Upper lobe of left lung (tissue), 6 donors: ENCODE measurements around the gene ZNF787. TPM values are rescaled to one million over a fixed set of nuclear protein-coding genes. Genes with fewer than 3 reads are reported as not detected.
A peak's percentile ranks its signal among the peaks of the same experiment; 100 is the strongest.

ENCODE experiments used
- ATAC-seq, 2 donors: fragments of 200-7000 bp; cut with Tn5 transposase; one replicate each; pipeline ENCODE4 v1.9.1; 2022; ENCODE audit warnings: mild to moderate bottlenecking in 2 of 2, moderate library complexity in 2 of 2; ENCODE audit not compliant: low FRiP score in 2 of 2
- DNase-seq, 2 donors: peaks; one replicate each; pipeline ENCODE4 v3.0.0-alpha.2; 2019 to 2020
- H3K27ac ChIP-seq, 4 donors: fragments of 200-600 bp; sonication (generic); one replicate each; pipeline ENCODE4 v1.5.1; 2016 to 2019
- H3K27me3 ChIP-seq, 4 donors: fragments of 200-600 bp; sonication (generic); one replicate each; pipeline ENCODE4 v1.5.1; 2017 to 2019
- H3K36me3 ChIP-seq, 4 donors: fragments of 200-600 bp; sonication (generic); one replicate each; pipeline ENCODE4 v1.5.1; 2016 to 2019
- H3K4me1 ChIP-seq, 4 donors: fragments of 200-600 bp; sonication (generic); one replicate each; pipeline ENCODE4 v1.5.1; 2018 to 2019
- H3K4me3 ChIP-seq, 4 donors: fragments of 200-600 bp; sonication (generic); one replicate each; pipeline ENCODE4 v1.5.1; 2017 to 2019; ENCODE audit warnings: mild to moderate bottlenecking in 2 of 4, moderate library complexity in 1 of 4
- H3K9me3 ChIP-seq, 4 donors: fragments of 200-600 bp; sonication (generic); one replicate each; pipeline ENCODE4 v1.5.1; 2018 to 2019
- CTCF ChIP-seq, 6 experiments: fragments of 450-650 bp in 4 of 6; fragments of 200-600 bp in 2 of 6; sonication (generic) in 2 of 6; IDR thresholded peaks; one replicate each; pipeline ENCODE4 v1.5.1; 2016 to 2019; ENCODE audit warnings: antibody characterized with exemption in 6 of 6
- EP300 ChIP-seq, 4 donors: sonication (generic); formaldehyde crosslinking; IDR thresholded peaks; one replicate each; pipeline ENCODE4 v1.5.1; 2017; ENCODE audit warnings: antibody characterized with exemption in 4 of 4, control low read depth in 2 of 4
- POLR2A ChIP-seq, 4 donors: fragments of 450-650 bp; IDR thresholded peaks; one replicate each; pipeline ENCODE4 v1.5.1; 2016 to 2017; ENCODE audit warnings: antibody characterized with exemption in 4 of 4, mild to moderate bottlenecking in 2 of 4
- POLR2AphosphoS5 ChIP-seq, 2 donors: sonication (generic); formaldehyde crosslinking; IDR thresholded peaks; one replicate each; pipeline ENCODE4 v1.5.1; 2017; ENCODE audit warnings: antibody characterized with exemption in 2 of 2
- WGBS, 2 donors: methylation state at CpG; one replicate each; pipeline ENCODE4 v1.1.5; 2017 to 2018; 5-methylcytosine and 5-hydroxymethylcytosine counted together
- total RNA-seq, 6 donors: library from RNA; depleted of rRNA in 4 of 6; stranded (reverse); fragments of >200 nt in 4 of 6; gene quantifications; one replicate each; pipeline versions ENCODE4 v1.1.0 to v1.2.1, GENCODE V29; 2016 to 2021
- donor health status: DM: no; HTN: no; CAD: no; lungs with moderate emphysema.
- donor health status: DM: no; HTN: yes; CAD: no; lungs with severe emphysema.

Gene ZNF787
- total RNA-seq, 6 donors from 2014 or later, result 20.5 to 45.4 (median 35.8) TPM

GRCh38 chr19:56133858-56134653, 13.0 kb upstream of the ZNF787 start:
- Histone ChIP-seq H3K4me3 (no peak overlapping the region), H3K36me3 (no peaks in the 10 kb centered on the region), H3K27me3 (no peaks in the 10 kb centered on the region), H3K27ac (peak overlapping the region; percentile 42 to 77 (median 57)), H3K4me1 (peaks cover 10 to 53% (median 29%) of the 10 kb centered on the region in 4 donors), H3K9me3 (no peaks in the 10 kb centered on the region)
- ATAC-seq, result peak in 1 of 2 donors; percentile 72
- DNase-seq, result peak in 1 of 2 donors; percentile 82
- TF ChIP-seq POLR2A (IDR thresholded peaks at IDR 0.05) (no peak), EP300 (IDR thresholded peaks at IDR 0.05) (no peak), CTCF (IDR thresholded peaks at IDR 0.05) (no peak), POLR2AphosphoS5 (IDR thresholded peaks at IDR 0.05) (no peak)
- 44 to 59% methylated on average over 14 of the region's 14 CpGs for WGBS, 2 donors

- H3K36me3 ChIP-seq, result no peaks in the 10 kb centered on the region
- peak; percentile 68 to 88 for ATAC-seq
- no peaks in the 10 kb centered on the region for H3K27me3 ChIP-seq
- 38 to 54% methylated on average over 14 of the region's 14 CpGs for WGBS, 2 donors
- TF ChIP-seq POLR2AphosphoS5 (IDR thresholded peaks at IDR 0.05) (peak in 1 of 2 donors; percentile 15), POLR2A (IDR thresholded peaks at IDR 0.05) (peak in 1 of 4 donors; percentile 51), EP300 (IDR thresholded peaks at IDR 0.05) (peak in 1 of 4 donors; percentile 5), CTCF (IDR thresholded peaks at IDR 0.05) (no peak)
- DNase-seq, result peak in 1 of 2 donors; percentile 71
- H3K4me1 ChIP-seq, result peaks cover 0 to 41% (median 20%) of the 10 kb centered on the region in 4 donors
- peak overlapping the region; percentile 67 to 79 (median 76) for H3K27ac ChIP-seq
- H3K9me3 ChIP-seq, result no peaks in the 10 kb centered on the region
- H3K4me3 ChIP-seq, result peak overlapping the region in 3 of 4 donors; percentile 13 to 31 (median 17)
Observed at GRCh38 chr19:56132316-56132822, 11.3 kb upstream of the ZNF787 start.

DNA sequence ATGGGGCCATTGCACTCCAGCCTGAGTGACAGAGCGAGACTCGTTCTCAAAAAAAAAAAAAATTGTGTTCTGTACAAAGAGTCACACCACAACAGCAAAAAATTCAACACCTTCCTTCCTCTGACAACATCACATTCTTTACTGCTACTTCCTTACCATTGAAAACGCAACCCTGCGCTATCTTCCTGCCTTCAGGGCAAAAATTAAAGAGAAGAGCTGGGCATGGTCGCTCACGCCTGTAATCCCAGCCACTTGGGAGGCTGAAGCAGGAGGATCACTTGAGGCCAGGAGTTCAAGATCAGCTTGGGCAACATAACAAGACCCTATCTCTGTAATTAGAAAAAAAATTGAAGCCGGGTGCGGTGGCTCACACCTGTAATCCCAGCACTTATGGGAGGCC, 10.6 kb upstream of the ZNF787 start:
- WGBS, 2 donors, result 66 to 70% methylated on average over 8 of the region's 8 CpGs
- ATAC-seq, result no peak
- DNase-seq, result no peak
- TF ChIP-seq POLR2A (IDR thresholded peaks at IDR 0.05) (no peak), CTCF (IDR thresholded peaks at IDR 0.05) (no peak), EP300 (IDR thresholded peaks at IDR 0.05) (no peak), POLR2AphosphoS5 (IDR thresholded peaks at IDR 0.05) (no peak)
- no peaks in the 10 kb centered on the region for H3K36me3 ChIP-seq
- H3K27ac ChIP-seq, result peak overlapping the region; percentile 67 to 79 (median 76)
- H3K4me3 ChIP-seq, result no peak overlapping the region
- H3K9me3 ChIP-seq, result no peaks in the 10 kb centered on the region
- peaks cover 0 to 34% (median 13%) of the 10 kb centered on the region in 4 donors for H3K4me1 ChIP-seq
- H3K27me3 ChIP-seq, result no peaks in the 10 kb centered on the region

GRCh38 chr19:56130006-56130405, 8.9 kb upstream of the ZNF787 start:
- DNase-seq, result no peak
- H3K4me1 ChIP-seq, result peaks cover 0 to 19% (median 4%) of the 10 kb centered on the region in 4 donors
- no peaks in the 10 kb centered on the region for H3K36me3 ChIP-seq
- no peak for ATAC-seq
- 74 to 78% methylated on average over 7 of the region's 7 CpGs for WGBS, 2 donors
- TF ChIP-seq EP300 (IDR thresholded peaks at IDR 0.05) (no peak), POLR2A (IDR thresholded peaks at IDR 0.05) (no peak)
- no peaks in the 10 kb centered on the region for H3K9me3 ChIP-seq
- H3K27ac ChIP-seq, result no peak overlapping the region
- no peak overlapping the region for H3K4me3 ChIP-seq
- no peaks in the 10 kb centered on the region for H3K27me3 ChIP-seq

DNA sequence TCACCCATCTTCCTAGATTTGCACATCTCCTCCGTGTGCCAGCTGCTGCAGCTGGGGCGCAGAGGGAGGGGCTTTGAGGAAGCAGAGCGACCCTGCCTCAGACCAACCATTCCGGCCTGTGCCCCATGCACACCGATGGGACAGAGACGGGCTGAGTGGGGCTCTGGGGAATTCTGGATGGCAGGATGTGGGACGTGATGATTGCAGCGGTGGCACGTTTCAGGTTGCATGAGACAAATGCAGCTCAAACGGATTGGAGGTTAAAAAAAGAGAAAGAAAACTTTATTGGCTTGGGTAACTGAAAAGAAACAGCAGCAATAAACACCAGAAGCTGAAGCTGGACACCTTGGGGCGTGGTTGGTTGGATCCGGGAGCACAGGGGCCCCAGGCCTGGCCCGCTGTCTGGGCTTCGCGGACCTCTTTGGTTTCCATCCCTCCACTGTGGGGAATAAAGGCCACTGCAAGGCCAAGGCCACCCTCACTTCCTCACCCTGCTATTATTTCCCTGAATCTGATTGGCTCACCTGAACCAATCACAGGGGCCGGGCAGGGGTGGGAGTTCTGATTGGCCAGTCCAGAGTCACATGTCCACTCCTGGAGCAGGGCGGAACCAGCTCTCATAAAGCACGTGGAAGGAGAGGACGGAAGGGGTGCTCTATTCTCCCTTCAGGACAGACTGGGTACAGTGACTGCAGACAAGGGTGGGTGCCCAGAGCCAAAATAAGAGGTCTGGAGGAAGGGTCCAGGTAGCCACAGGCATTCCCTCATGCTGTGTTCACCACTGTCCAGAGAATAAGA, 6.1 kb upstream of the ZNF787 start:
- H3K9me3 ChIP-seq, result no peaks in the 10 kb centered on the region
- no peaks in the 10 kb centered on the region for H3K27me3 ChIP-seq
- no peak overlapping the region for H3K4me3 ChIP-seq
- 85 to 89% methylated on average over 19 of the region's 19 CpGs for WGBS, 2 donors
- no peaks in the 10 kb centered on the region for H3K36me3 ChIP-seq
- no peak for ATAC-seq
- TF ChIP-seq EP300 (IDR thresholded peaks at IDR 0.05), result no peak
- TF ChIP-seq CTCF (IDR thresholded peaks at IDR 0.05), result no peak
- TF ChIP-seq POLR2AphosphoS5 (IDR thresholded peaks at IDR 0.05), result no peak
- TF ChIP-seq POLR2A (IDR thresholded peaks at IDR 0.05), result no peak
- DNase-seq, result no peak
- peaks cover 0 to 6% (median 0%) of the 10 kb centered on the region in 4 donors for H3K4me1 ChIP-seq
- H3K27ac ChIP-seq, result no peak overlapping the region
